Measurements from ENCODE around the gene ZNF76.

DNA sequence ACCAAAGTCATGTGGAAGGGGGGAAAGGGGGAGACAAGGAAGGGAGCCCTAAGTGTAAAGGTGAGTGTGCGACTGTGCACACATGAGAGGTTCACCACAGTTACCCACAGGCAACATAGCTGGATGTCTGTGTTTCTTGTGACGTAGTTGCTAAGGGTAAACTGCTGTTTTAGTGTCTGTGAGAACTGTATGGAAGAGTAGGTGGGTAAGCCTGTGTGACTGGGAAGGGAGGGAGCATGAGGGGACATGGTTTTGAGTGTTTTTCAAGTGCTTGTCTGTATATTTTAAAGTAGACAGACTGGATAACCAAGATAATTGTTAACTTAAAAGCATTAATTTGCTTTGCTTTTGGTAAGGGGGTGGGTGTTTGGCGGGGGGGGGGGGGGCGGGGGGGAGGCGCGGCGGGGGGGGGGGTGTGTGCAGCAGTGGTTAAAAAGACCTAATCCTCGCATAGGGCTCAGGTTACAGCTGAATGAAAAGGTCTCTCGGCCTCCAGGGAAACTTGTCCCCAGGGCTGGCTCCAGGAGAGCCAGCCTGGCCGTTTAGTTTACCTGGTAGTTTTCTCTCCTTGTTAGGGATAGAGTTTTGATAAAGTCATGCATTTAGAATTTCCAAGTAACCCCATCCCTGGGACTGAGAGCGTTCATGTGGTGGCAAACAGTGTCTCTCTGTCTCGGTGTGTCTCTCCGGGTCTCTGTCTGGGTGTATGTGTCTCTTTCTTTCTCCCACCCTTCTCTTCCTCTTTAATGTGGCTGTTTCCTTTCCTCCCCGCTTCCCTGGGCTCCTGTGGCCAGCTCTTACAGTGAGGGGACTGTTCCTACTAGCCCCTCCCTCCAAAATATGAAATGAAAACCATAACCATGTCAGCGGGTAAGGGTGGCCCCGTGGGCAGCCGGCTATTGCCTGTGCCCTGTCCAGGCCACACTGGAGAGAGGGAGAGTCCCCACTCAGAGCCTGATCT, 42.4 kb upstream of the ZNF76 start:
- TF ChIP-seq, protein P1, sequence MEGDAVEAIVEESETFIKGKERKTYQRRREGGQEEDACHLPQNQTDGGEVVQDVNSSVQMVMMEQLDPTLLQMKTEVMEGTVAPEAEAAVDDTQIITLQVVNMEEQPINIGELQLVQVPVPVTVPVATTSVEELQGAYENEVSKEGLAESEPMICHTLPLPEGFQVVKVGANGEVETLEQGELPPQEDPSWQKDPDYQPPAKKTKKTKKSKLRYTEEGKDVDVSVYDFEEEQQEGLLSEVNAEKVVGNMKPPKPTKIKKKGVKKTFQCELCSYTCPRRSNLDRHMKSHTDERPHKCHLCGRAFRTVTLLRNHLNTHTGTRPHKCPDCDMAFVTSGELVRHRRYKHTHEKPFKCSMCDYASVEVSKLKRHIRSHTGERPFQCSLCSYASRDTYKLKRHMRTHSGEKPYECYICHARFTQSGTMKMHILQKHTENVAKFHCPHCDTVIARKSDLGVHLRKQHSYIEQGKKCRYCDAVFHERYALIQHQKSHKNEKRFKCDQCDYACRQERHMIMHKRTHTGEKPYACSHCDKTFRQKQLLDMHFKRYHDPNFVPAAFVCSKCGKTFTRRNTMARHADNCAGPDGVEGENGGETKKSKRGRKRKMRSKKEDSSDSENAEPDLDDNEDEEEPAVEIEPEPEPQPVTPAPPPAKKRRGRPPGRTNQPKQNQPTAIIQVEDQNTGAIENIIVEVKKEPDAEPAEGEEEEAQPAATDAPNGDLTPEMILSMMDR (IDR thresholded peaks at IDR 0.05) = no peak
- no peak for TF ChIP-seq POLR2A (IDR thresholded peaks at IDR 0.05)
